A549 (cell line): ENCODE data around the gene HINT2.

Source experiments
- BCL3 ChIP-seq: fragments of >200 bp; sonication (Bioruptor Twin); formaldehyde crosslinking; IDR thresholded peaks from 3 replicates; pipeline ENCODE4 v1.6.1; 2016
- CTCF ChIP-seq: fragments of >200 bp; sonication (Bioruptor Twin); formaldehyde crosslinking; IDR thresholded peaks from 3 replicates; pipeline ENCODE4 v1.5.1; 2016
- EP300 ChIP-seq, 2 experiments: fragments of >200 bp; sonication (Bioruptor Twin); formaldehyde crosslinking; IDR thresholded peaks; 2 replicates in 1 of 2; 3 replicates in 1 of 2; pipeline ENCODE4 v1.6.1; 2016 to 2017
- HOXA7 ChIP-seq: fragments of 250-450 bp; sonication (Bioruptor Pico); IDR thresholded peaks from 2 replicates; pipeline ENCODE4 v1.5.0; 2020; ENCODE audit warnings: mild to moderate bottlenecking, moderate library complexity
- MAZ ChIP-seq: fragments of 150-350 bp; IDR thresholded peaks from 2 replicates; pipeline ENCODE4 v1.6.1; 2014; ENCODE audit warnings: antibody characterized with exemption, low read depth, low read length, borderline replicate concordance
- NR3C1 ChIP-seq: fragments of >200 bp; sonication (Bioruptor Twin); formaldehyde crosslinking; IDR thresholded peaks from 3 replicates; pipeline ENCODE4 v1.6.1; 2017
- POLR2AphosphoS2 ChIP-seq: conservative IDR thresholded peaks from 2 replicates; pipeline ENCODE4 v1.6.1; 2012; ENCODE audit warnings: low read length, improper control_type of control experiment, inconsistent platforms
- REST ChIP-seq: fragments of 200-600 bp; sonication (generic); IDR thresholded peaks from 2 replicates; pipeline ENCODE4 v1.6.1; 2016; ENCODE audit warnings: antibody characterized with exemption, mild to moderate bottlenecking, moderate library complexity
- RFX5 ChIP-seq: fragments of 450-650 bp; IDR thresholded peaks from 2 replicates; pipeline ENCODE4 v1.7.1; 2014; ENCODE audit warnings: antibody characterized with exemption, mild to moderate bottlenecking, moderate library complexity
- ZFP36 ChIP-seq: fragments of 450-650 bp; IDR thresholded peaks from 2 replicates; pipeline ENCODE4 v1.6.1; 2014; ENCODE audit warnings: borderline replicate concordance; ENCODE audit not compliant: partially characterized antibody

- TF ChIP-seq CTCF (no peak), MAZ (no peak), EP300 (IDR thresholded peaks at IDR 0.05) (no peak), RFX5 (no peak), ZFP36 (no peak), REST (no peak), POLR2AphosphoS2 (no peak), NR3C1 (no peak), BCL3 (no peak), HOXA7 (CRISPR knock-in tag) (no peak)
Measured at GRCh38 chr9:35845824-35846771, 31.3 kb upstream of the HINT2 start.
